OCI-LY3 (cell line): Measurements from ENCODE around the gene LRRC14B.
"Not testable (repeated sequence)": the region's sequence is repeated elsewhere in the genome, so short reads cannot be mapped to it uniquely, and the experiment has no call there.

Source experiments
- H2AFZ ChIP-seq: fragments of 200-600, 300-600 bp; shearing (Covaris generic); 2 replicates; pipeline ENCODE4 v1.6.0; 2014; ENCODE audit warnings: antibody characterized with exemption, low read depth, low read length
- H3K27ac ChIP-seq: fragments of 200-600, 300-600 bp; sonication (generic); 2 replicates; pipeline ENCODE4 v1.5.1; 2014; ENCODE audit warnings: mild to moderate bottlenecking, low read length, moderate library complexity, mixed read lengths
- H3K27me3 ChIP-seq: fragments of 200-600, 300-600 bp; sonication (generic); 2 replicates; pipeline ENCODE4 v1.6.1; 2014; ENCODE audit warnings: low read depth, low read length, mixed read lengths
- H3K36me3 ChIP-seq: fragments of 200-600, 300-600 bp; sonication (generic); replicated peaks from 2 replicates; pipeline ENCODE3; 2014; ENCODE audit warnings: low read depth, low read length, mixed read lengths
- H3K4me1 ChIP-seq: fragments of 300-600, 200-600 bp; sonication (generic); 2 replicates; pipeline ENCODE4 v1.6.1; 2014; ENCODE audit warnings: low read length, mixed read lengths
- H3K4me2 ChIP-seq: fragments of 200-600, 300-600 bp; sonication (generic); 2 replicates; pipeline ENCODE4 v1.6.1; 2014; ENCODE audit warnings: low read length, mixed read lengths
- H3K4me3 ChIP-seq: fragments of 300-600, 200-600 bp; sonication (generic); 2 replicates; pipeline ENCODE4 v1.5.1; 2014; ENCODE audit warnings: antibody characterized with exemption, mild to moderate bottlenecking, low read length, moderate library complexity
- H3K79me2 ChIP-seq: fragments of 300-600, 200-600 bp; shearing (Covaris generic); 2 replicates; pipeline ENCODE4 v1.6.1; 2014; ENCODE audit warnings: mild to moderate bottlenecking, low read length, mixed read lengths
- H3K9ac ChIP-seq: fragments of 300-600, 200-600 bp; shearing (Covaris generic); 2 replicates; pipeline ENCODE4 v1.6.0; 2014; ENCODE audit warnings: mild to moderate bottlenecking, low read length, moderate library complexity
- H3K9me3 ChIP-seq: fragments of 200-600, 300-600 bp; shearing (Covaris generic); 2 replicates; pipeline ENCODE4 v1.6.1; 2014; ENCODE audit warnings: low read length, mixed read lengths; ENCODE audit not compliant: insufficient read depth
- H4K20me1 ChIP-seq: fragments of 200-600, 300-600 bp; sonication (generic); 2 replicates; pipeline ENCODE4 v1.6.1; 2016; ENCODE audit warnings: low read length, mixed read lengths; ENCODE audit not compliant: insufficient read depth

LRRC14B gene

GRCh38 chr5:240550-240949 is 49.3 kb downstream of the LRRC14B start:
- H2AFZ ChIP-seq, H3K4me1 ChIP-seq, H3K9me3 ChIP-seq, H3K27ac ChIP-seq, H3K79me2 ChIP-seq, H3K36me3 ChIP-seq, H3K9ac ChIP-seq, H3K4me3 ChIP-seq, H4K20me1 ChIP-seq, H3K27me3 ChIP-seq, H3K4me2 ChIP-seq: not testable (repeated sequence)

GRCh38 chr5:241045-241669 is 49.9 kb downstream of the LRRC14B start:
- H3K79me2 ChIP-seq, H2AFZ ChIP-seq, H3K4me2 ChIP-seq, H4K20me1 ChIP-seq, H3K9ac ChIP-seq, H3K27ac ChIP-seq, H3K4me3 ChIP-seq, H3K27me3 ChIP-seq, H3K4me1 ChIP-seq, H3K36me3 ChIP-seq, H3K9me3 ChIP-seq: not testable (repeated sequence)

- not testable (repeated sequence) for H3K4me3 ChIP-seq, H3K9ac ChIP-seq, H4K20me1 ChIP-seq, H3K9me3 ChIP-seq, H3K4me1 ChIP-seq, H3K27me3 ChIP-seq, H2AFZ ChIP-seq, H3K4me2 ChIP-seq, H3K27ac ChIP-seq, H3K79me2 ChIP-seq, H3K36me3 ChIP-seq
Measured at GRCh38 chr5:243683-244367, 52.5 kb downstream of the LRRC14B start.

GRCh38 chr5:245717-246116 is 54.4 kb downstream of the LRRC14B start:
- not testable (repeated sequence) for H3K36me3 ChIP-seq, H3K27ac ChIP-seq, H3K27me3 ChIP-seq

More at GRCh38 chr5:245717-246116, 54.4 kb downstream of the LRRC14B start:
- not testable (repeated sequence) for H2AFZ ChIP-seq, H3K4me3 ChIP-seq, H3K79me2 ChIP-seq, H4K20me1 ChIP-seq, H3K4me1 ChIP-seq, H3K4me2 ChIP-seq, H3K9ac ChIP-seq, H3K9me3 ChIP-seq
